PC-3 (cell line): ENCODE measurements around the gene AGER. TPM values are rescaled to one million over a fixed set of nuclear protein-coding genes. Genes with fewer than 3 reads are reported as not detected.

Experiments used
- ATAC-seq: fragments of 200-7000 bp; cut with Tn5 transposase; 2 replicates; pipeline ENCODE4 v1.9.1; 2020; ENCODE audit warnings: mild to moderate bottlenecking, moderate library complexity
- BruUV-seq: library from RNA; stranded (reverse); fragments of 400-500 nt; replicated peaks from 2 replicates; lab custom pipeline; 2021; lab: Mats Ljungman, UMichigan
- CTCF ChIA-PET: fragments of 300-600 bp; sonication (Branson Sonifier 250); formaldehyde crosslinking; loops from one replicate; lab custom pipeline; 2022; ENCODE audit warnings: antibody characterized with exemption; lab: Charles Lee
- POLR2A ChIA-PET: fragments of 300-600 bp; sonication (Branson Sonifier 250); formaldehyde crosslinking; loops from one replicate; lab custom pipeline; 2022; ENCODE audit warnings: antibody characterized with exemption; ENCODE audit not compliant: unreplicated experiment; lab: Charles Lee
- DNase-seq: peaks from one replicate; pipeline ENCODE4 v3.0.0-alpha.2; 2015
- H2AFZ ChIP-seq: fragments of 300-600 bp; sonication (generic); 2 replicates; pipeline ENCODE4 v1.6.0; 2016; ENCODE audit warnings: antibody characterized with exemption, low read length
- H3F3A ChIP-seq: fragments of 300-600 bp; sonication (generic); one replicate; pipeline ENCODE4 v1.6.0; 2017; ENCODE audit warnings: antibody characterized with exemption, low read length, control low read depth, mild to moderate bottlenecking; ENCODE audit not compliant: unreplicated experiment
- H3K27ac ChIP-seq: fragments of 300-600 bp; sonication (generic); 2 replicates; pipeline ENCODE4 v1.5.1; 2016; ENCODE audit warnings: mild to moderate bottlenecking, low read length
- H3K27me3 ChIP-seq: fragments of 300-600 bp; sonication (generic); 2 replicates; pipeline ENCODE4 v1.6.1; 2016; ENCODE audit warnings: low read length, mixed read lengths
- H3K36me3 ChIP-seq: fragments of 300-600 bp; sonication (generic); 2 replicates; pipeline ENCODE4 v1.6.1; 2016; ENCODE audit warnings: low read depth, mixed run types, low read length, mixed read lengths
- H3K4me1 ChIP-seq: fragments of 300-600 bp; sonication (generic); 2 replicates; pipeline ENCODE4 v1.5.1; 2016; ENCODE audit warnings: low read length; ENCODE audit not compliant: insufficient read depth
- H3K4me2 ChIP-seq: fragments of 300-600 bp; sonication (generic); 2 replicates; pipeline ENCODE4 v1.6.0; 2016; ENCODE audit warnings: low read length
- H3K4me3 ChIP-seq: fragments of 300-600 bp; sonication (generic); 2 replicates; pipeline ENCODE4 v1.5.1; 2016; ENCODE audit warnings: mild to moderate bottlenecking, low read length, mixed read lengths
- H3K79me2 ChIP-seq: fragments of 300-600 bp; sonication (generic); 2 replicates; pipeline ENCODE4 v1.6.1; 2017; ENCODE audit warnings: low read length, mixed read lengths
- H3K9ac ChIP-seq: fragments of 300-600 bp; sonication (generic); 2 replicates; pipeline ENCODE4 v1.6.0; 2016; ENCODE audit warnings: mild to moderate bottlenecking, low read length
- H3K9me2 ChIP-seq: fragments of 300-600 bp; sonication (generic); replicated peaks from 2 replicates; pipeline ENCODE4 v1.6.1; 2016; ENCODE audit warnings: mixed run types, low read length, mixed read lengths
- H3K9me3 ChIP-seq: fragments of 300-600 bp; sonication (generic); 2 replicates; pipeline ENCODE4 v1.6.1; 2016; ENCODE audit warnings: low read length, mixed read lengths
- H4K20me1 ChIP-seq: fragments of 300-600 bp; sonication (generic); 2 replicates; pipeline ENCODE4 v1.6.1; 2016; ENCODE audit warnings: low read length, mixed read lengths
- CTCF ChIP-seq: fragments of 300-600 bp; sonication (generic); conservative IDR thresholded peaks from 2 replicates; pipeline ENCODE4 v1.5.1; 2017; ENCODE audit warnings: antibody characterized with exemption, low read depth, mild to moderate bottlenecking, low read length
- EZH2 ChIP-seq: fragments of 300-600 bp; sonication (generic); IDR thresholded peaks from one replicate; pipeline ENCODE4 v1.6.1; 2017; ENCODE audit warnings: antibody characterized with exemption, mild to moderate bottlenecking, low read length; ENCODE audit not compliant: unreplicated experiment
- EZH2phosphoT487 ChIP-seq: fragments of 300-600 bp; sonication (generic); IDR thresholded peaks from 2 replicates; pipeline ENCODE4 v1.6.1; 2018; ENCODE audit warnings: mild to moderate bottlenecking, antibody characterized with exemption, low read length, borderline replicate concordance
- intact Hi-C: fragments of 100-400 bp; cut with micrococcal nuclease; formaldehyde crosslinking; loops from 2 replicates; pipeline ENCODE4 v1.9.0; 2023
- total RNA-seq: library from RNA; depleted of rRNA; stranded (reverse); fragments of >200 nt; gene quantifications from 2 replicates; pipeline ENCODE4 v1.2.3, GENCODE V29; 2014

The AGER gene
- total RNA-seq, 1 experiment from 2014 or later, result 2.0 TPM

- ATAC-seq (no peak), DNase-seq (no peak)
- H3K4me3 ChIP-seq, result no peak overlapping the region
- POLR2A ChIA-PET, result no interaction called here
- no peaks in the 10 kb centered on the region for H3K36me3 ChIP-seq
- H2AFZ ChIP-seq, result no peak overlapping the region
- no peak overlapping the region for H3K27ac ChIP-seq
- H4K20me1 ChIP-seq, result no peaks in the 10 kb centered on the region
- CTCF ChIA-PET, result no interaction called here
- intact Hi-C loops, result no loop called here
- H3K4me2 ChIP-seq, result no peak overlapping the region
- H3K79me2 ChIP-seq, result peaks cover 13% of the 10 kb centered on the region
- no TSS peak for BruUV-seq
- no peaks in the 10 kb centered on the region for H3K9me2 ChIP-seq
- no peak overlapping the region for H3K9ac ChIP-seq
- H3K27me3 ChIP-seq, result no peaks in the 10 kb centered on the region
- peaks cover 10% of the 10 kb centered on the region for H3K4me1 ChIP-seq
- no peaks in the 10 kb centered on the region for H3F3A ChIP-seq
- TF ChIP-seq CTCF (no peak), EZH2 (no peak)
- H3K9me3 ChIP-seq, result no peaks in the 10 kb centered on the region
Measured at GRCh38 chr6:32149932-32150870, 33.9 kb downstream of the AGER start.

GRCh38 chr6:32149092-32149755, 34.8 kb downstream of the AGER start:
- no peak overlapping the region for H3K4me3 ChIP-seq
- peaks cover 3% of the 10 kb centered on the region for H3K79me2 ChIP-seq
- intact Hi-C loops, result no loop called here
- no peak overlapping the region for H3K9ac ChIP-seq
- peaks cover 7% of the 10 kb centered on the region for H3K4me1 ChIP-seq
- TF ChIP-seq EZH2, result no peak
- no peak for TF ChIP-seq CTCF
- no peak for TF ChIP-seq EZH2phosphoT487
- H3K27me3 ChIP-seq, result no peaks in the 10 kb centered on the region
- ATAC-seq (no peak), DNase-seq (no peak)
- H3K9me2 ChIP-seq, result no peaks in the 10 kb centered on the region
- BruUV-seq, result no TSS peak
- H2AFZ ChIP-seq, result no peak overlapping the region
- no peaks in the 10 kb centered on the region for H3K36me3 ChIP-seq
- POLR2A ChIA-PET, result no interaction called here
- CTCF ChIA-PET, result interaction anchor here (0.6 kb wide), 1 partner anchor 51 kb away, joined by 3 read pairs; no protein-coding TSS in a partner anchor
- H3K27ac ChIP-seq, result no peak overlapping the region
- no peaks in the 10 kb centered on the region for H3K9me3 ChIP-seq
- H3K4me2 ChIP-seq, result no peak overlapping the region
- no peaks in the 10 kb centered on the region for H4K20me1 ChIP-seq
- H3F3A ChIP-seq, result no peaks in the 10 kb centered on the region
